Kidney tubule cell (primary cell): Measurements from ENCODE around the gene ORM1.

Experiments used
- DNase-seq: peaks from one replicate; pipeline ENCODE4 v3.0.0-alpha.2; 2018; ENCODE audit warnings: low spot score

ORM1 gene

DNA sequence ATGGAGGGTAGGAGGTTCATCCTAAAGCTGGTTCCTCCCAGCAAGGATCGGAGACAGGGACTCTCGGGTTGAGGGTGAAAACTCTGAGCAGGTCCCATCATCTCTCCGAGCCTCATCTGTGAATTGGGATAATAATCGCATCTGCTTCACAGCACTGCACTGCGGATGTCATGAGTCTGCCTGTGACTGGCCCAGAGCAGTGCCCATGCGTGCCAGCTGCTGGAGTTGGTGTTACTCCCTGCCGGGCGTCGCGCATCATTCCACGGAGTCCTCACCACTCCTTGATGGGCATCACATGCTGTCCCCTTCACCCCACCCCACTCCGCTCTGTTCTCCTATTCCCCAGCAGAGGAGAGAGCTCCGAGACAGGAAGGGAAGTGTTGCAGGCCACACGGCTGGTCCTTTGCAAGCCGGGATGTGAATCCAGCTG, 35.1 kb upstream of the ORM1 start:
- no peak for DNase-seq

DNA sequence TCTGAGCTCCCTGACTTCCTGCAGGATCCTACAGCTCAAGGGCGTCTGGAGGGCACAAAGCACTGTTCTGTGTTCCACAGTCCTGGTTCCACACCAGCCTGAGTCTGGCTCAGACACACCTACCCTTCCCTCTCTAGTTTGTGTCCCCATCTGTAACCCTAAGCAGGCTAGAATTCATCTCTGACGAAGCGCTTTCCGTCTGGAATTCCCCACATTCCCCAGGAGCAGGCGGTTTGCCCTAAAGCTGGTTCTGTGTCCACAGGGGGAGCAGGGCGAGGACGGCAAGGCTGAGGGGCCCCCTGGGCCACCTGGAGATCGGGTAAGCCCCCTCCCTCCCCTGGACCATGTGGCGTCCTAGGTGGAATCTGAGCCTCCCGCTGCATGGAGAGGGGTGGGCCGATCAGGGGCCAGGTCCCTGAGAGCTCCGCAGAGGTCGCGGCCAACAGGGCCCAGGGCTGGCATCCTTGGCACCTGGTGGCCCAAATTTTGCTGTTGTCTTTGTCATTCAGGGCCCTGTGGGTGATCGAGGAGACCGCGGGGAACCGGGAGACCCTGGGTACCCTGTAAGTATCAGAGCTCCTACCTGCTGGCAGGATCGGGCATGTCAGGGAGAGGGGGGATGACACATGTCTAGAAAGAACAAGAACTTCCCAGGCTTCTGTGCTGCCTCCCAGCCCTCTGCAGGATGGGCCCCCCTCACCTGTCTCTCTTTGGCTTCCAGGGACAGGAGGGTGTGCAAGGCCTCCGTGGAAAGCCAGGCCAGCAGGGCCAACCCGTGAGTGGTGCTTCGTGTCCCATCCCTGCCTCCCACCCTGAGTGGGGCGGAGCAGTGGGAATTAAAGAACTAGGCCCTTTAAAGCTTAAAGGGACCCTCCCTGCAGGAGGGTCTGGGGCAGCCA, 34.5 kb upstream of the ORM1 start:
- DNase-seq, result peak; percentile 86

DNA sequence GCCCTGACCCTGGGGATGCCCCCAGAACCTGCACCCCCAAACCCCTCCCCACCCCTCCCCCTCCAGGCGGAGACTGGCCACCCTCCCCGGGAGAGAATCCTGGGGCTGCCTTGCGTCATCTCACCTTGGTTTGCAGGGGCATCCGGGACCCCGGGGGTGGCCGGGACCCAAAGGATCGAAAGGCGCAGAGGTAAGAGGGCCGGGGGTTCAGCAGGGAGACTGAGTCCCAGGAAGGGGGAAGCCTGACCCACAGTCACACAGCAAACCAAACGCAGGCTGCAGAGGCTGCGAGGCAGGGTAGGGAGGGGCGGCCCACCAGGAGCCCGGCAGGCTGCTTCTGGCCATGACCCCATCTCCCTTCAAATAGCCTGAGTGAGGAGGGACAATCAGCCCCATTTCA, 33.8 kb upstream of the ORM1 start:
- no peak for DNase-seq

DNA sequence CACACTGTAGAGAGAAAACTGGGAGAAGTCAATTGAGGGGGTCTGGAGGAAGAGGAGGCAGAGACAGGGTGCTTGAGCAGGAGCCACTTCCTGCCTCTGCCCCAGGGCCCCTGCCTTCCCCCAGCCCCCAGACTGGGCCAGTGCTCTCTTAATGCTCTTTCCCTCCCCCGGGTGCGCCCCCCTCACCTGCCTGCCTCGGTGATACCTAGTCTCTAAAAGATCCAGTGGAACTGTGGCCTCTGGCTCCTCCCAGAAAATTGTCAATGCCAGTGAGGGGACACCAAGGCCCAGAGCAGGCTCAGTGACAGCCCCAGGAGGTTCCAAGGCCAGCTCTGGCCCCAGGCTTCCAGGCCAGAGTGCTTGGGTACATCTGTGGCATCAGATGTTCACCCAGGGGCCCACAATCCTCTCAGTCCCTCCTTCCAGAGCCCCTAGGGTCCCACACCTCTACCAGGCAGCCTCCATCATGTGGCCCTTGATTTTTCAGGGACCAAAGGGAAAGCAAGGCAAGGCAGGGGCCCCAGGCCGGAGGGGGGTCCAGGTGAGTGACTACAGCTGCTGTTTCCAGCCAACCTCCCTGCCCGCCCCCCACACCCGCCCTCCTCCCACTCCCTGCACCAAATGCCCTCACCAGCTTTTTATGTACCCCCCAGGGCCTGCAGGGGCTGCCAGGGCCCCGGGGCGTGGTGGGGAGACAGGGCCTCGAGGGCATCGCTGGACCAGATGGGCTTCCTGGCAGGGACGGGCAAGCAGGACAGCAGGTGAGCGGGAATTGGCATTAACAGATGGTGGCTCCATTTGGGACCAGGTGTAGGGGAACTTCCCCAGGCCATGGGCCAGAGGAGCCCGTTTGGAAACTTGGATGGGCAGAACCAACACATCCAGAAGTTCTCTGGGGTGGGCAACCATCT, 33.1 kb upstream of the ORM1 start:
- DNase-seq, result no peak

DNA sequence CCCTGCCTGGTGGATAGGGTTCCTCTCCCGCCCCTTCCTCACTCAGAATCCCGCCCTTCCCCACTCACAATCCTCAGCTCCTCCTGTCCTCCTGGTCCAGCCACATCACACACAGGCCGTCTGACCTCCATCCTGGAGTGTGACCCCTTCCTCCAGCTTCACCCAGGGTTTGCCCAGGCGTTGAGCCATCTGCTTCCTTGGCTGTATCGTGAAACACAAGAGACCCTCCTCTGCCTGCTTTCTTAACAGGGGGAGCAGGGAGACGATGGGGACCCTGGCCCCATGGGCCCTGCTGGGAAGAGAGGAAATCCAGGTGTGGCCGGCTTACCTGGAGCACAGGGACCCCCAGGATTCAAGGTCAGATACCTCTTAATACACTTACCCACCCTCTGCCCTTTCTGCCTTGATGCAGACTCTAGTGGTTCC, 32.3 kb upstream of the ORM1 start:
- DNase-seq, result no peak

DNA sequence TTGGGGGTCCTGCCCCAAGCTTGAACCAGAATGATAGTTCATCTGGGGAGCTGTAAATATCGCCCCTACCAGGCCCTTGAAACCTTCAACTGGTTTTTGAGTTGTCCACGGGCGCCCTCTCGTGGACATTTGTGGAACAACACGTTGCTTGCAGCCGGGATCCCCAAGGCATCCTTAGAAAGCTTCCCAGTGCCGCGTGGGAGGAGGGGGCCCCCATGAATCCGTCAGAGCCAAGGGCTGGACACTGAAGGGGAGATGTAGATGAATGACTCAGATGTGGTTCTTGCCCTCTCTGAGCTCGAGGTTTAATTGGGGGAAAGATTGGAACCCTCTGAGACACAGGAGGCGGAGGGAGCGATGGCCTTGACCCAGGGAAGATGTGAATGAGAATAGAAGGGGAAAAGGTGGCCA, 31.8 kb upstream of the ORM1 start:
- DNase-seq, result peak; percentile 73

DNA sequence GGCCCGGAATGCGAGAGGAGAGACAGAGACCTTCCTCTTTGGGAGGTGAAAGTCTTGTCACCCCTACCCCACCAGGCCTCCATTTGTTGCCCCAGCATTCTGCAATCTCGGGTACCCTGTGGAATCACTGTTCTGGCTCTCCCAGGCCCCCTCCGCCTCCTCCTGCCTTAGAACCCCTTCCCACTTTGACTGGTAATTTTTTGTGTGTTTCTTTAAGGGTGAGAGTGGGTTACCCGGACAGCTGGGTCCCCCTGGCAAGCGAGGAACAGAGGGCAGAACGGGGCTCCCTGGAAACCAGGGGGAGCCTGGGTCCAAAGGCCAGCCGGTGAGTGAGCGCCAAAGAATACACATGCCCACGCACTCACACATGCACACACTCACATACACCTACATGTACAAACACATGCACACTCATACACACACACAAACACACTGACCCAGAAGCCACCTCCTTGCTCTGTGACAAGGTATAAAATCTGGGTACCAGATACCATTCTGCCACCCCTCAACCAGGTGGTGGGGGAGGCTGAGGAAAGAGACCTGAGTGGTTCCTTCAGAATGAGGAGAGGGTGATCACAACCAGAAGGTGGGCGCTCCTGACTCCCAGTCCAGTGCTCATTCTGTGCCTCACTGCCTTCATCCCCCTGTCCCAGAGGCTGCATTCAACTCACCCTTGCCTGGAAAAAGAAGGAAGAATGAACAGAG, 30.9 kb upstream of the ORM1 start:
- no peak for DNase-seq

DNA sequence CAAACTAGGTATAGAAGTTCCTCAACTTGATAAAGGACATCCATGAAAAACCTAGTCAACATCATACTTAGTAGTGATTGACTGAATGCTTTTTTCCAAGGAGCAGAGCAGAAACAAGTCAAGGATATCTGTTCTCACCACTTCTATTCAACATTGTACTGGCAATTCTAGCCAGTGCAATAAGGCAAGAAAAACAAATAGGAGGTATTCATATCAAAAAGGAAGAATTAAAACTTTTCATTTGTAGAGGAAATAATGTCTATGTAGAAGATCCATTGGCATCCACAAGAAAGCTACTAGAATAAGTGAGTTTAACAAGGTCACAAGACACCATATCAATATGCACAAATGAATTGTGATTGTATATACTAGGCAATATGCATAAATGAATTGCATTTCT, 28.2 kb upstream of the ORM1 start:
- no peak for DNase-seq

DNA sequence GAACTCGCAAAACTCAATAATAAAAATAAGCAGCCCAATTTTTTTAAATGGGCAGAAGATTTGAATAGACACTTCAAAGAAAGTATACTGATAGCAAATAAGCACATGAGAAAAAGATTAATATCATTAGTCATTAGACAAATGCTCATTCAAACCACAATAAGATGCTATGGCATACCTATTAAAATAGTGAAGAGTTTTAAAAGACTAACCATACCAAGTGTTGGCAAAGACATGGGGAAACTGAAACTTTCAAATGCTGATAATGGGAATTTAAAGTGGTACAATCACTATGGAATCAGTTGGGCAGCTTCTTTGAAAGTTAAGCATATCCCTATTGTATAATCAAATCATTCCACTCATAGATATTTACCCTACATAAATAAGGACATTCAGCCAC, 26.6 kb upstream of the ORM1 start:
- DNase-seq, result no peak

DNA sequence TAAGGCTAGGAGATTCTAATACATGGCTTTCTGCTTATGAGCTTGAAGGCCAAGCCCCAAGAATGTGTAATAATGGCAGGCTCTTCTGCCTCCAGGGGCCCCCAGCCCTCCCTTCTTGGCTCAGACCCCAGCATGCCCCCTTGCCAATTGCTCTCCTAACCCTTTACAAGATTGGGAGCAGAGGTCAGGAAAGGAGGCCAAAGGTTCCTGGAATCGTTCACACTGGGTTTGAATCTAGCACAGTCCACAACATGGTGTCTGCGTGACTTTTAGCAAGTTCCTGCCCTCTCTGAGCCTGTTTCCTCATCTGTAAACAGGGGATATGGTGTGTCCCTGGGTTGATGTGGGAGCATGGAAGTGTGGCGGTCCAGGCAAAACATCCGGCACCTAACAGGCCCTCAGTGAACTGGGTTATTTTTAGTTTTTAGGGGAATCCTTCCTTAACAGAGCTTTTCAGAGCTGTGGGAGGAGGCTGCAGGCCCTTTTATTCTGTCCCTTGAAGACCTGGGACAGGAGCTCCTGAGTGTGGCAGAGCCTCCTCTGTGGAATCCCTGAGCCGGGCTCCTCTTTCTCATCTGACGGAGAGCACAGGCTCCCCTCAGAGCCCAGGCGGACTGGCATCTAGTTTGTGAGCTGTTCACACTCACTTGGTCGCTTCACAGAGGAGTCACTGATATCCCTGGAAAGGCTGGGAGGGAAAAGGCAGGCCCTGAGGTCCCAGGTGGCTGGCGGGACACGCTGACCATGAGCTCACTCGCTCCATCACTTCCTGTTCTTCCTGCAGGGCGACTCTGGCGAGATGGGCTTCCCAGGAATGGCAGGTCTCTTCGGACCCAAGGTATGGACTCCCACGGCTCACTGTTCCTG, 23.4 kb upstream of the ORM1 start:
- DNase-seq, result no peak

DNA sequence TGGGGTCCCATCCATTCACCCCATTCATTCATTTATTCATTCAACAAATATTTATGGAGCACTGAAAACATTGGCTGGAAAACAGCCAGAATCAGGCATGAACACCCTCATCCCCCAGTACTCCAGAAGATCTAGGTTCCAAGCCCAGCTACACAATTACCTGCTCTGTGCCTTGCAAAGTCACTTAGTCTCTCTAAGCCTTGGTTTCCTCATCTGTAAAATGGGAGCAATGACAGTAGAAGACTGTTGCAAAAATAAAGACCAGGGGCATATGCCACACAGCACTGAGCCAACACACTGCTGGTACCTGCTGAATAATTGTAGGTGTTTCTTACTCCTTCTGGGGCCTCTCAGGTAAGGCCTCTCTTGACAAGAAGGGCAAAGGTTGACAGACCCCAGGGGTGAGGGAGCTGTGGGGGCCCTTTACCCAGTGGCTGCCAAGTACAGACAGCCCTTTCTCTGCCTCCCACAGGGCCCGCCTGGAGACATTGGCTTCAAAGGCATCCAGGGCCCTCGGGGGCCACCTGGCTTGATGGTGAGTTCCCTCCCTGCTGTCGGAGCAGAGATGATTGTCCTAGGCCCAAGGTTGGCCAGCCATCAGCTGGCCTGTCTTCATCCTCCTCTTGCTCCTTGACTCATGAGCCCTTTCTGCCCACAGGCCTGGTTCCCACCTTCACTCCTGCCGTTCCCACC, 22.6 kb upstream of the ORM1 start:
- no peak for DNase-seq

DNA sequence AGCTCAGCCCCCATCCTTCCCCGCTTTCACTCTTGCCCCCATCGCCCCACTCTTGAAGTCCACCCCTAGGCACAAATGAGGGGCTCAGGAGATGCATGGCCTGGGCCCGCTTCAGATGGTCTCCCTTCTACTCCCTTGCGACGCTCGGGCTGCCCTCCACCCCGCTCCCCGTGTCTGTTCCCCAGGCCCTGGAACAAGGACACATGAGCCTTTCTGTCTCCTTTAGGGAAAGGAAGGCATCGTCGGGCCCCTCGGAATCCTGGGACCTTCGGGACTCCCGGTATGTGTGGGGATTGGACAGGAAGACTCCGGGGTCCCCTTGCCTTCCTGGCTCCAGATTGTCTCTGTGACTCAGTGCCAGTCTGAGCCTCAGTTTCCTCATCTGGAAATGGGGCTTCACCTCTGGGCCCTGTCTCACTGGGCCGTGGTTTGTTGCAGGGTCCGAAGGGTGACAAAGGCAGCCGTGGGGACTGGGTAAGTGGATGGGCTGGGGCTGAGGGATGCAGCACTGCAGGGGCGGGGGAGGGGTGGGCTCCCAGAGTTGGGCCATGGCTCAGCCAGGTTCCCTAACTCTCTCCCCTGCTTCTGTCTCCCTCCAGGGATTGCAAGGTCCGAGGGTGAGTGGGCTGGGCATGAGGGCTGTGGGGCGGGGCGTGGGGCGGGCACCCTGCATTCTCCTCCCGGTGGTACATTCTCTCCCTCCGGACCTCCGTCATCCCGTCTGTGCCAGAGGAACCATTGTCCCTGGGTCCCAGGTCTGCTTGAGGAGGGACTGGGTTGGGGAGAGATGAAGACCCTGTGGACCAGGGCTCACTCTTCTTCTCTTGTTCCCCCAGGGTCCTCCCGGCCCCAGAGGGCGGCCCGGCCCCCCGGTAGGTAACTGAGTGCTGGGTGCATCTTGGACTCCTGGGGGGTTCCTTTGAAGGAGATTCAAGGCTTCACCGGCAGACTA, 21.8 kb upstream of the ORM1 start:
- DNase-seq, result no peak

DNA sequence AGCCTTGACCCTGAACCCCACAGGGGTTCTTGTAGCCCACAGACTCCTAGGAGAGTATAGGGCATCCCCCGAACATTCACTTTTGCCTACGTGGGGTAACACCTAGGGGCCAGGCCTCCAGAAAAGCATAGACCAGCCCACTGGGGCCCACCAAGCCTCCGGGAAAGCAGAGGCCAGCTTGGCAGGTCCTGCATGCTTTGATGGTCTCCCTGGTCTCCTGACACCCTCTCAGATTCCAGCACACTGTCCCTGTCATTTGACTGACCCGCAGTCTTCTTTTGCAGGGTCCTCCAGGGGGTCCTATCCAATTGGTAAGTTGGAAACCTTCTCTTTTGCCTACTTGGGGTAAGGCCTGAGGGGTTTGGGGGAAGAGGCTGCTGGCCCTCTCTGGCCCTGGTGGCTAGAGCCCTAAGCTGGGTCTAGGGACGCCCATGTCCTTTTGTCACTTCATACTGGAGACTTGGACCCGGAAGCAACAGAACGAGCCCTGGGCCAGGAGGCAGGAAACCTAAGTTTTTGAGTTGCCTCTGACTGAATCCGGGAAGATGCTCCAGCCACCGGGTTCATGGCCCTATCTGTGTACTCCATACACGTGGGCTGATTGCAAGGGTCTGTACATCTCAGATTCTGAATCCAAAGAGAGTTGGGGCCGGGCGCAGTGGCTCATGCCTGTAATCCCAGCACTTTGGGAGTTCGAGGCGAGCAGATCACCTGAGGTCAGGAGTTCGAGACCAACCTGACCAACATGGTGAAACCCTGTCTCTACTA, 20.9 kb upstream of the ORM1 start:
- DNase-seq, result no peak

DNA sequence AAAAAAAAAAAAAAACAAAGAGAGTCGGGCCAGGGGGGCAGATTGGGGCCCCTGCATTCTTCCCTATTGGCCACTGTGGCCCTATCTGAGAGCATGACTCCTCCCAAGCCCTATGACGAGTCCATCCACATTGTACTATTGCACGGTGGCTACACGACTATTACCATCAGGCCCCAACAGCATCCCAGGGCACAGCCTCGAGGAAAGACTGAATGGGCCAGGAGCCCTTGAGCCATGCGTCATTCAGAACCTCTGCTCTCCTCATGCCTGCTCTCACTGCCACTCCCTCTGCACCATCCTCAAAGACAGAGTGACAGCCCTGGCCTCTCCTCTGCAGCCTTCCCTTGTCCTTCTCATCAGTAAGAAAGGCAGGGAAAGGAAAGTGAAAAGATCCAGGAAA, 20.2 kb upstream of the ORM1 start:
- no peak for DNase-seq

DNA sequence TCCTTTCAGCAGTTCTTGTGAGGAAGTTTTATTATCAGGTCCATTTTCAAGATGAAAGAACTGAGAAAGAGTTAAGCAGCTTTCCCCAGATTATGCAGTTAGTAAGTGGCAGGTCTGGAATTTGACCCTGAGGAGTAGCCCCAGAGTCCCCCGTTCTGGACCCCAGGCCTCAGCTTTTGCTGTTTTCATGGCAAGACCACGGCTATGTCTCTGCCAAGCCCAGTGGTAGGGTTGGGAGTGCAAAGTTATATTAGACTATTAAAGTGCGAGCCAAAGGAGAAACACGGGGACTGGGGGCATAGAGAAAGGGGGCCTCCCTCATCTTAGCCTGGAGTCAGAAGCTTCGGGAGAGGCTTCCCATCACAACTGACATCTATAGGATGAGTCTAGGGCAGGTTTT, 19.3 kb upstream of the ORM1 start:
- DNase-seq, result no peak

DNA sequence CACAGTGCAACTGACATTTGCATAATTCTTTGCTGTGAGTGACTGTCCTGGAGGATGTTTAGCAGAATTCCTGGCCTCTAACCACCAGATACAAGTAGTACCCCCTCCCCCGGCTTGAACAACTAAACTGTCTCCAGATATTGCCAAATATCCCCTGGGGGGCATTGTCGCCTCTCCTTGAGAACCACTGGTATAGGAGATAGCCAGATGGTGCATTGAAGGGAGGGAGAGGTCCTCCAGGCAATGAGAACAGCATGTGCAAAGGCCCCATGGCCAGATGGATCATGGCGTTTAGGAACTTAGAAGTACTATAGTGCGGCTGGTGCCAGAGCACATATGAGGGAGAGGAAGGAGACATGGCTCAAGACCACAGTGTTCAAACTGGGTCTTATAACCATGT, 18.9 kb upstream of the ORM1 start:
- DNase-seq, result no peak

DNA sequence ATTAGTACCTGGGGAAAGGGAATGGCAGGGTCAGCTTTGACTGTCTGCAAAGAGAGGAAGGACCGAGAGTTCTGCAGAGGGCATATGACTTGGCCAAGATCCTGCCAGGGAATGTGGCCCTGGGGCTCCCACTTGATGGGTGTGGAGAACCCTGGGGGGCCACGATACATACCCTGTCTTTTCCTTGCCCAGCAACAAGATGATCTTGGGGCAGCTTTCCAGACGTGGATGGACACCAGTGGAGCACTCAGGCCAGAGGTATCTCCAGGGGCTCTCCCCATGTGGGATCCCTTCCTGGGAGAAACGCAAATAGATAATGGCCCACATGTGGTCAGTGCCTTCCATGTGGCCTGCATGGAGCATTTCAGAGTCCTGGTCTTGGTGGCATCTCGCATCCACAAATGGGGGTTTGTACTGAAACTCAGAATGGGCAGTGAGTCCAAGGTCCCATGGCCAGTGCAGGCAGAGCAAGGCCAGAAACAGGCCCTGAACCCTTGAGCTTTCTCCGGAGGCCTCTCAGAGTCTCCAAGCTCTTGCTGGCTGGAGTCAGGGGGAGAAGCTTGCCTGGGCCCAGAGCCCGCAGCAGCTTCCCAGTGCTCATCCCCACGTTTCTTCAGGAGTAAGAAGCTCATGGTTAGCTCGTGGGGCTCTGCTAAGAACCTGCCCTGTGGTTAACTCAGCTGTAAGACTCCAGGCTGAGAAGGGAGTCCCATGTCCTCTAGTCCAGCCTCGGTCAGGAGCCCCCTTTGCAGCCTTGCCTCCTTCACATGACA, 18.3 kb upstream of the ORM1 start:
- no peak for DNase-seq

DNA sequence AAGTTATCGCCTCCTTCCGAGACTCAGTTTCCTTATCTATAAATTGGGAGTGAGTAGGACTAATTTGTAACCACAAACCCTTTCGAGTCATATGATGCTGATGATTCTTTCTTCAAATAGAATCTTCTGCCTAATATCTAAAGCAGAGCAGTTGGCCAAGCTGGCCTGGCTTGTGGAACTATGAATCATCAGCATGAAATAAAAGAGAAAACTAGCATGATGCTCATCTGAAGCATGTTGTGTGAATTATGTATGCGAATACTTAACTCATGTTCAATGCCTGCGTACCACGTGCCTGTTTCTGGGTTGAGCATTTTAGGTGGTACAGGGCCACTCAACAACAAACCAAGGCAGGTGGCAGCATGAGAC, 15.0 kb upstream of the ORM1 start:
- DNase-seq, result no peak
